Activated T-helper 2 cell treated with anti-CD3 and anti-CD28 coated beads, Interferon-gamma antibody, Interleukin-2, Interleukin-4, amounts not matched to agents 10 μg/mL and 5 μg/mL and 100 μg/mL, durations not matched to agents 14 hours and 24 hours and 36 hours (primary cell): ENCODE measurements around the gene SUPT20HL1. TPM values are rescaled to one million over a fixed set of nuclear protein-coding genes. Genes with fewer than 3 reads are reported as not detected.

Experiments
- DNase-seq: peaks from one replicate; pipeline ENCODE4 v3.0.0; 2021; ENCODE audit warnings: low spot score
- H3K27ac Mint-ChIP-seq: one replicate; pipeline ENCODE4 v1.8.0; 2021; ENCODE audit warnings: mixed read lengths
- H3K27me3 Mint-ChIP-seq: one replicate; pipeline ENCODE4 v1.8.0; 2021; ENCODE audit warnings: low read depth, mixed read lengths
- H3K36me3 Mint-ChIP-seq: one replicate; pipeline ENCODE4 v1.8.0; 2021; ENCODE audit warnings: low read depth, mixed read lengths
- H3K4me1 Mint-ChIP-seq: one replicate; pipeline ENCODE4 v1.8.0; 2021; ENCODE audit warnings: low read depth, mixed read lengths
- H3K4me3 Mint-ChIP-seq: one replicate; pipeline ENCODE4 v1.8.0; 2021; ENCODE audit warnings: low read depth, mild to moderate bottlenecking, moderate library complexity, mixed read lengths
- H3K9me3 Mint-ChIP-seq: one replicate; pipeline ENCODE4 v1.8.0; 2021; ENCODE audit warnings: mixed read lengths
- intact Hi-C: fragments of 100-400 bp; cut with micrococcal nuclease; formaldehyde crosslinking; loops from one replicate; pipeline ENCODE4 v1.15.1; 2023
- total RNA-seq: library from RNA; stranded (reverse); gene quantifications from 2 replicates; pipeline ENCODE4 v1.2.3, GENCODE V29; 2022

The SUPT20HL1 gene
- total RNA-seq, 1 donor from 2014 or later, result not detected

DNA sequence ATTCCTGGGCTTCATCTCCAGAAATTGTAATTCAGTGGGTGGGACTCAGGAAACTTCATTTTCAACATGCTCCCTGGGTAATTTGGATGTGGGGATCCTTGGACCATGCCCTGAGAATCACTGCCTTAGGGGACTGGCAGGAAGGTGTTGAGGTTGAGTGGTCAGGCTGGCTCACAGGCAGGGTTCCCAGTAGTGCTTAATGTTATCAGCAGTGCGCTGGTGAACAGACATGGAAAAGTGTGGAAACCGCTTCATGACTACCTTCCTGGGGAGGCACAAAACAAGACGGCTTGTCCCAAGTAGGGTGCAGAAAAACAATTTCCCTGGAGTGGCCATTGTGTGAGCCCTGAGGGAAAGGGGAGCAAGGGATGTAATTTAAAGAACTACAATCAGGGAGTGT is 31.4 kb downstream of the SUPT20HL1 start:
- intact Hi-C loops, result loop anchor here (10.0 kb wide), 1 partner anchor 343 kb away; no protein-coding TSS in a partner anchor
- Mint-ChIP-seq H3K27me3 (peaks cover 15% of the 10 kb centered on the region), H3K36me3 (no peaks in the 10 kb centered on the region), H3K27ac (no peak overlapping the region), H3K4me3 (no peak overlapping the region), H3K9me3 (no peaks in the 10 kb centered on the region), H3K4me1 (no peaks in the 10 kb centered on the region)
- no peak for DNase-seq

DNA sequence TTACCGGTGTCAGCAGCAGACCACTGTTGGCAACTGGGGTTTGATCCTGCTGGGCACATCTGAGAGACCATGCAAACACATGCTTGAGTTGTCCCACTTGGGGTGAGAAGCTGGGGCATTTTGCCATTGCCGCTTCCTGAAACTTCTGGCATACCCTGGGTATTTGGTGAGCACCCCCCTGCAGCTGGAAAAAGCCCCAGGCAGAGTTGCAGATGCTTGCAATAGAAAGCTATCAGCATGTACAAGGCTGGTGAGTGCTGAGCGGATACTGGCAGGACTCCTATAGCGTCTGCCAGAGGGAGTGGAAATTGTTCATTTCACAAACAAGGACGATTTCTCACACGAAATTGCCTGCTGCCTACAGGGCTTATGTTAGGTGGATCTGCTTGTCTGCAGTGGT is 32.3 kb downstream of the SUPT20HL1 start:
- intact Hi-C loops, result loop anchor here (10.0 kb wide), 1 partner anchor 342 kb away; no protein-coding TSS in a partner anchor
- H3K4me3 Mint-ChIP-seq, result no peak overlapping the region
- H3K36me3 Mint-ChIP-seq, result no peaks in the 10 kb centered on the region
- no peaks in the 10 kb centered on the region for H3K9me3 Mint-ChIP-seq
- DNase-seq, result no peak
- H3K4me1 Mint-ChIP-seq, result no peaks in the 10 kb centered on the region
- H3K27me3 Mint-ChIP-seq, result peaks cover 15% of the 10 kb centered on the region
- no peak overlapping the region for H3K27ac Mint-ChIP-seq

GRCh38 chrX:24395775-24396174 is 35.3 kb downstream of the SUPT20HL1 start:
- no peaks in the 10 kb centered on the region for H3K36me3 Mint-ChIP-seq

DNA sequence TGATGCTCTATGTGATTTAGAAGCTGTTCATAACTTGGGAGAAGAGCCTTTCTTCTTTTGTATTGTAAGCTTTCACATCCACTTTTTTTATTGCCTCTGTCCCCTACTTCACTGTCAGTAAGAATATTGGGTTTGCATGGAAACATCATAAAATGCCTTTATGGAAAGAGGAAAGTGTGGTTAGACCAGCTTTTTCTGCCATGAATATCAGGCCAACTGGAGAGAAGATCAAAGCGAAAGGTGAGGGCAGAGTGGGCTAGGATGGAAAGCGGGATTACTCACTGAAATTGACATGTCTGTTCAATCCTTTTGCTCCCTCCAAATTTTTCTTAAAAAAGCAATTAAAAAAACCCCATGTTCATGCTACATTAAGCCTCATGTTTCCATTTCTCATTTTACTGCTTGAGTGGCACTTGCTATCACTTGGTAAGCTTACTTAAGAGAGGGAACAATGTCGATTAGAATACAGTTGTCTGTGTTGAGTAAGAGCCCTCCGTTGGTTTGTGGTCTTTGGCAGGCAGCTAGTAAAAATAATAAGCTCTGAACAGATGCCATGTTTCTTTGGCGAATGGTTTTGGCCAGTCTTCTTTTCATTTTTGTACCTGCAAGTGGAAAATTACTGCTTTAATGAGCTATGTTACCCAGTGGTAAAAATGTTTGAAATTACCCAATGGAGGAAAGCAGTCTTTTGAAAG is 35.9 kb downstream of the SUPT20HL1 start:
- Mint-ChIP-seq H3K4me3 (no peak overlapping the region), H3K27ac (no peak overlapping the region), H3K36me3 (no peaks in the 10 kb centered on the region)

More at GRCh38 chrX:24395775-24396174, 35.3 kb downstream of the SUPT20HL1 start:
- intact Hi-C loops, result loop anchor here (1.0 to 10.0 kb wide), 3 partner anchors 104 to 339 kb away; no protein-coding TSS in a partner anchor
- Mint-ChIP-seq H3K9me3 (no peaks in the 10 kb centered on the region), H3K27ac (no peak overlapping the region), H3K27me3 (peaks cover 12% of the 10 kb centered on the region), H3K4me1 (no peaks in the 10 kb centered on the region), H3K4me3 (no peak overlapping the region)
- peak; percentile 14 for DNase-seq

DNA sequence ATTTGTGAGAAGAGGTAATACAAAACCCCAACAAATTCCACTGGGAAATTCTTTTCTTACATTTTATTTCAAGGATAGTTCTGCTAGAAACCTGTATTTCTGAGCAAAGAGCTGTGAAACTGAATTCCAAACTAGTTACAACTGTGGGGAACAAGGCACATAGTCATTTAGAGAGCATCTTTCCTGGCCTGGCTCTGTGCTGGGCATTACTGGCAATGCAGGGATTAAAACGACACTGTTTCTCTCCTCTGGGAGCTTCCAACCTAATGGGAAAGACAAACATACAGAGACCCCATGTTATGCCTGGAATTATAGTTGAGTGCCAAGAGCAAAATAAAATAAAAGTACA is 36.5 kb downstream of the SUPT20HL1 start:
- DNase-seq, result no peak
- no peaks in the 10 kb centered on the region for H3K4me1 Mint-ChIP-seq
- H3K27me3 Mint-ChIP-seq, result peaks cover 10% of the 10 kb centered on the region
- intact Hi-C loops, result loop anchor here (2.0 to 10.0 kb wide), 2 partner anchors 162 to 338 kb away; no protein-coding TSS in a partner anchor
- H3K27ac Mint-ChIP-seq, result no peak overlapping the region
- H3K4me3 Mint-ChIP-seq, result no peak overlapping the region
- no peaks in the 10 kb centered on the region for H3K36me3 Mint-ChIP-seq
- H3K9me3 Mint-ChIP-seq, result no peaks in the 10 kb centered on the region

More for the DNA sequence above, 35.9 kb downstream of the SUPT20HL1 start:
- DNase-seq, result no peak
- H3K27me3 Mint-ChIP-seq, result peaks cover 12% of the 10 kb centered on the region
- intact Hi-C loops, result loop anchor here (2.0 to 10.0 kb wide), 2 partner anchors 162 to 338 kb away; no protein-coding TSS in a partner anchor
- no peaks in the 10 kb centered on the region for H3K4me1 Mint-ChIP-seq
- H3K9me3 Mint-ChIP-seq, result no peaks in the 10 kb centered on the region

DNA sequence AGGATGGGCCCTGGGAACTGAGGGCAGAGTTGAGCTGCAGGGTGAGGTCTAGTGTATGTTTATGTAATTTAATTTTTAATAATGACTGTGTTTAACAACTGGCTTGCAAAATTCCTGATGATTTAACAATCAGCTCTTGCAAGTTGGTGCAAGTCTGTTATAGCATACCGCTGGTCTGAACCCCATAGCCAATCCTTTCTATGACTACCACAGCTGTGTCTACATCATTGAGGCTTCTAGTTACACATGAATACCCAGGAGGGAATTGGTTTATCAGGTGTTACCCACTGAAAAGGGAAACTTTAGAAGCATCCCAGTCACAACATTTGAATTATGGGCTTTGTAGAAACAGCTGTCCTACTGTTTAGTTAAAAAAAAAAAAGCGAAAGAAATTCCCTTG is 38.3 kb downstream of the SUPT20HL1 start:
- Mint-ChIP-seq H3K9me3 (no peaks in the 10 kb centered on the region), H3K4me1 (peaks cover 2% of the 10 kb centered on the region), H3K27me3 (no peaks in the 10 kb centered on the region), H3K36me3 (no peaks in the 10 kb centered on the region), H3K27ac (no peak overlapping the region), H3K4me3 (no peak overlapping the region)
- intact Hi-C loops, result loop anchor here (10.0 kb wide), 1 partner anchor 336 kb away; no protein-coding TSS in a partner anchor
- DNase-seq, result no peak

GRCh38 chrX:24399550-24399949 is 39.1 kb downstream of the SUPT20HL1 start:
- no peak for DNase-seq
- intact Hi-C loops, result loop anchor here (10.0 kb wide), 1 partner anchor 335 kb away; no protein-coding TSS in a partner anchor
- no peaks in the 10 kb centered on the region for H3K9me3 Mint-ChIP-seq
- no peak overlapping the region for H3K27ac Mint-ChIP-seq
- H3K4me1 Mint-ChIP-seq, result peaks cover 2% of the 10 kb centered on the region
- peaks cover 3% of the 10 kb centered on the region for H3K27me3 Mint-ChIP-seq
- H3K4me3 Mint-ChIP-seq, result no peak overlapping the region
- H3K36me3 Mint-ChIP-seq, result no peaks in the 10 kb centered on the region

DNA sequence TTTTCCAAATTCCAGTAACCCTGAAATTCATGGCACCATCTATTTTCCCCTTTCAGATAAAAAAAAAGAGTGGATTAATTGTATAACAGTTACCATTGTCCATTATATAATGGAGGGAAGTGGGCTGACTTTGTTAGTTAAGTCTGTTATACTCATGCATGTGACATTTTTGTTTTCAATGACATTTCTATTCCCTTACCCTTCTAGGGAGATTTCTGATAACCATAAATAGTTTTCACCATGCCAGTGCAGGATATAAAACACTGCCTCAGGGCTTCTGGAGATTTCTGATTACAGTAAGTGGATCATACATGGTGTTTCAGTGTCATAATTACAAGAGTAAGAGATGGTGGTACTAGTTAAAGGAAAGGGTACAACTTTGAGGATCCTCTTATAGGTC is 45.5 kb downstream of the SUPT20HL1 start:
- no peaks in the 10 kb centered on the region for H3K9me3 Mint-ChIP-seq
- DNase-seq, result no peak
- H3K36me3 Mint-ChIP-seq, result no peaks in the 10 kb centered on the region
- H3K27ac Mint-ChIP-seq, result no peak overlapping the region
- peaks cover 3% of the 10 kb centered on the region for H3K27me3 Mint-ChIP-seq
- intact Hi-C loops, result no loop called here
- no peak overlapping the region for H3K4me3 Mint-ChIP-seq
- peaks cover 2% of the 10 kb centered on the region for H3K4me1 Mint-ChIP-seq

Other genes with a start within 250 kb of the SUPT20HL1 start
- gene ZFX, start 210.9 kb upstream of the SUPT20HL1 start, total RNA-seq, result 34.1 and 37.0 TPM in 2 replicates
- not detected in 2 replicates for gene SUPT20HL2, start 46.6 kb upstream of the SUPT20HL1 start, total RNA-seq
- 24.6 and 26.4 TPM in 2 replicates for gene PDK3, start 104.6 kb downstream of the SUPT20HL1 start, total RNA-seq